ENCODE results near the gene FLVCR1.
"Not testable (repeated sequence)": the region's sequence is repeated elsewhere in the genome, so short reads cannot be mapped to it uniquely, and the experiment has no call there.

FLVCR1 gene

DNA sequence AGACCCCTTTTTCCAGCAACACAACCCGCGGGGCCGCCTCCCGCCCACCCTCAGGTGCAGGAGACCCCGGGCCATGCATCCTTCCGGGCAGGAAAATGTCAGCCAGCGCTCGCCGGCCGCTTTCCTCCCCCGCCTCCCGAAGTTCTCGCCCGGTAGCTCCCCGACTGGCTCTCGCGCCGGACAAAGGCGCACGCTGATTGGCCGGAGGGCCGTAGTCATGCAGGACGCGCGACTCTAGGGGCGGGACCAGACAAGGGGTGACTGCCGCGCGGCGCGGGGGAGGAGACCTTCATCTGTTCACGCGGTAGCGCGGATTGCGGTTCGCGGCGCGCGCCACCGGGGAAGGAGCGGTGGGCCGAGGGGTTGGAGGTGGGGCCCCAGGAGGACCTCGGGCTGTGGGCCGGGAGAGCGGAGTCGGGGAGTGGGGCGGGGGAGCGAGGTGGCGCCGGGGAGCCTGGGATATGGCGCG, at the start of gene FLVCR1:
FLVCR1 (plus strand) TSS at position 284 of the 469 bp plus-strand sequence; CDS start at position 462, 178 bp downstream.
- DNase-seq = peak; percentile 94 to 98

DNA sequence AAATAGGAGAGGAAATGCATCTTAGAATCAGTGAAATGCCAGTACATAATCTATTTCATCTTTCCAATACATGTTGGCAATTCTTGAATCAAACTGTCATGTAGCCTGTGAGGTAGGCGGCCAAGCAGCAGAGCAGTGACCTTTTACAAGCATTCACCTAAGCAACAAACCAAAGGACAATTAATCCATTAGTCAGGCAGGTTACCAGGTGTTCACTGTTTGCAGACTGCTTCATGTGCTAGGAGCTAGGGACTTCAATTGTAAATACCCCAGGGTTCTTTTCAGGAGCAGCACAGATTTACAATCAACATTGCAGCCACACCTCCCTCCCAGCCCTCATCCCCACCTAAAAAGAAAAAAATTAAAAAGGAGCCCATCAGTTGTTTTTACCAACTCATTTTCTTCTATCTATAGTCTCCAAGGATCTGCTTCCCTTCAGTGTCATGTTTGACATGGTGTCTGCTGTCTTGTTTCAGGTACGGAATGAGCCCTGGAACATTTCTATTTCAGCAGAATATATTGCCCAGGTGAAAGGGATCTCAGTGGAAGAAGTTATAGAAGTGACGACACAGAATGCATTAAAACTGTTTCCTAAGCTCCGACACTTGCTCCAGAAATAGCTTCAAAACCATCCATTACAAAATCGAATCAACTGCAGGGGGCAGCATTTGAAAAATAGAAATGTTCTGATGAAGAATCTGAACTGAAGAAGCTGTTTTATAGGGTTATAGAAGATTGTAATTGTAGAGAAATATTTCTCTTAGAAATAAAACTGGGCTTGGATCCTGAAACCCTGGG, 43.3 kb upstream of the FLVCR1 start:
- peak in 1 of 2 experiments; percentile 14 for DNase-seq

DNA sequence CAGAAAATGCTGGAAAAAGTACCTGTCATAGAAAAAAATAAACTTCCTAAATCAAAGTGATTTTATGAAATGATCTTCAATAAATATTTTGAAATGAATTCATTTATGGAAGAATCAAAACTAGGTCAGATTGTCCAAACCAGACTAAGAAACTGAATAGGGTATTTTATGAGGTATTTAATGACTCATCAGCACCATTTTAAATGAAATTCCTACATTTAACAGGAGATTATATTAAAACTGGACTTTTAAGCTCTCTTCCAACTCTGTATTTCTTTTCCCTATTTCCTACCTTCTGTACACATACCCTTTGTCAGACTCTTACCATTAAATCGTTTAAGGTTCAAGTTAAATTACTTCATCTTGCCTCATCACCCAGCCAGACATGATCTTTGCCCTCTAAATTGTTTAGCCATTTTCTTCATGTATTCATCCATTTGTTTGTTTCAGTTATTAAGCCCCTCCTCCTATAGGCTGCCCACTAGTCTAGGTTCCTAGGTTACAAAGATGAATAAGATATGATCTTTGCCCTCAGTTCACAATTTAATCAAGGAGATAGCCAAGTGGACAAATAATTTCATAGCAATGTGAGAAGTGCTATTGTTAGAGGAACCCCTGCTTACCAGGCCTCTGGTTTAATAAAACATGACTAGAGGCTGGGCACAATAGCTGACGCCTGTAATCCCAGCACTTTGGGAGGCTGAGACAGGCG, 41.4 kb upstream of the FLVCR1 start:
- no peak for DNase-seq

DNA sequence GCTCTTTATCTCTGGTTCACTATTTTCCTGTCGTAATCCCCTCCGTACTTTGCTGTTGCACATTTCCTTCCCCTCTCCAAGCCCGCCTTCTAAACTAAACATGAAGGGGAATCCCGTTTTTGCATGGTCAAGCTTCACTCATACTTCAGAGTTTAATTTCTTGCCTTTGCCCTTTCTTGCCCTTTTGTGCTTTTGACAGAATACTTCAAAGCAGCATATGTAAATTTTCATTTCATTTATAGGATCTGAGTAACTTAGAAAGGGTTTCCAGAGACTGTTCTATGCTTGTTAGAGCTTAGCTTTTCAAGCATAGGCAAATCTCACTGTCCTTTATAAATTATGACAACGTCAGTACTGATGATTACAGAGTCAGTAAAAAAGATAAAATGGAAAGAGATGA, 38.3 kb upstream of the FLVCR1 start:
- peak in 1 of 2 experiments; percentile 37 for DNase-seq

DNA sequence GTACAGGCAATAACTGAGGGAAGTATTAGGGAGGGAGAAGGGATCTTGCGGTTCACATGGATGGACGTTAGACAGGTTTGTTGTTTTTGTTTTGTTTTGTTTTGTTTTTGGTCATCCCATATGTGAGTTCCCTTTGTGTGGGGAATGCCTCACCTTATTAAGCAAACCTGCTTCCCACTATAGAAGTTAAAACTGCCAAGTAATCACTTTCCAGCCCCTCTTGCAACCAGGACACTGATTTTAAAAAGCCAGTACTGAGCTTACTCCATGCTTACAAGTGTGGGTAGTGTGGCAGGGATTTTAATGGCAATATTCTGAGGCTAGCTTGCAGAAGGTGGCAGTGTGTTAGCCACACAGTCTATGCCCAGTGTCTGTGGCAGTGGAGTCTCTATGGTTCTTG, 37.1 kb upstream of the FLVCR1 start:
- no peak for DNase-seq

DNA sequence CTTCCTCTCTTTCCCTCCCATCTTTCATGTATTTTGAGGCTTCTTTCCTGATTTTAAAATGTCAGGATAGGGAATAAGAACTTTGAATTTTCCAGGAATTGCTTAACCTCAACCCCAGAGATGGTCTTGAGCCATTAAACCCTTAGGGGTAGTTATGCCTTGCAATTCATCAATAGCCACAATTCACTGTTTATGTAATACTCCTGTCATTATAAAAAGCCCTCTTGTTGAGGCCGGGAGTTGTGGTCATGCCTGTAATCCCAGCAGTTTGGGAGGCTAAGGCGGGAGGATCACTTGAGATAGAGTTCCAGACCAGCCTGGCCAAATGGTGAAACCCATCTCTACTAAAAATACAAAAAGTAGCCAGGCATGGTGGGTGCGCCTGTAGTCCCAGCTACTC, 35.1 kb upstream of the FLVCR1 start:
- DNase-seq = no peak

DNA sequence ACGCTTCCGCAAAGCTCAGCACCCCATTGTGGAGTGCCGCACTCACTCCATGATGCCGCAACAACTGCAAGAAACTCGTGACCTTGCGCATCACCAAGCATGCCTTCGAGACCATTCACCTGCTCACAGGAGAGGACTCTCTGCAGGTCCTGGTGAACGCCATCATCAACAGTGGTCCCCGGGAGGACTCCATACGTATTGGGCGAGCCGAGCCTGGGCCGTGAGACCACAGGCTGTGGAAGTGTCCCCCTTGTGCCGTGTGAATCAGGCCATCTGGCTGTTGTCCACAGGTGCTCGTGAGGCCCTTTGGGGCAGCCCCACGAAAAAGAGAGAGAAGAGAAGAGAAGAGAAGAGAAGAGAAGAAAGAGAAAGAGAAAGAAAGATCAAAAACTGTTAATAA, 33.9 kb upstream of the FLVCR1 start:
- no peak for DNase-seq

DNA sequence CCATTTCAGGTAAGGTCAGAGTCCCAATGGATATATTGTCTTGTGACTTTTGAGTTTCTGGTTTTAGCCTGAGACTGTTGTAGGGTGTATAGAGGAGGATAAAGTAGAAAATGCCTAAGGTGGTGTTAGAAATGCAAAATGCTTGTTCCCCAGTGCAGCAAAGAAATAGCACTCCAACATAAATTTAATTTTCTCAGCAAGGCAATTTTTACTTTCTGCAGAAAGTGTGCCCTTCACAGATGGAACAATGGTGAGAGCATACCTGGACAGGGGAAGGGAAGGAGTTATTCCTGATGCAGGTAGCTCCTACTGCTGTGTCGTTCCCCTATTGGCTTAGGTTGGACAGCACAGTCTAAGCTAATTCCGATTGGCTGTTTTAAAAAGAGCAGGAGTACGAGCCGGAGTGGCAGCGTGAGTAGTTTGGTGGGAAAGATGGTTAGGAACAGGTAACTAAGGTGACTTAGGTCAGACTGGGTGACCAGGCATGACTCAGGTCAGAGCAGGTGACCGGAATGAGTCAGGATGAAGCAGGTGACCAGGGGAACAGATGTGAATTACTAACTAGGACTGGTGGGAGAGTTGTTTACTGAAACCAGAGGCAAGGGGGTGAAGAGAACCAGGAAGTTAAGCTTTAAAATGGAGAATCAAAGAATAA, 32.1 kb upstream of the FLVCR1 start:
- DNase-seq = no peak

DNA sequence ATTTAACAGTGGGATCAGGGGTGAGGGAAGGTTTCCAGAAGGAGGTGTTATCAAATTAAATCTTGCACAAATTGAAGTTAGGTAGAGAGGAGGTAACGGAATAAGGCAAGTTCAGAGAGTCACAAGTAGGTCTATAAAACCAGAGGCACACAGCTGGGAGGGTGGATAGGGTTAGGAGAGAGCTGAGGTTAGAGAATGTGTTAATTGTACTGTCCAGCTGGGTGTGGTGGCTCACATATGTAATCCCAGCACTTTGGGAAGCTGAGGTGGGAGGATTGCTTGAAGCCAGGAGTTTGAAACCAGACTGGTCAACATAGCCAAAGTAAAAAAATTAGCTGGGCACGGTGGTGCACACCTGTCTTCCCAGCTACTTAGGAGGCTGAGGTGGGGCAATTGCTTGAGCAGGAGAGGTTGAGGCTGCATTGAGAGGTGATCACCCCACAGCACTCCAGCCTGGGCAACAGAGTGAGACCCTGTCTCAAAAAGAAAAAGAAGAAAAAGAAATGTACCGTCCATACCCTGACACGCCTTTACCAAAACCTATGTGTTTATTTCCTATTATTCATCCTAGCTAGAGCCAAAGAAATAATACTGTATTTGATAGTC, 30.8 kb upstream of the FLVCR1 start:
- no peak for DNase-seq

DNA sequence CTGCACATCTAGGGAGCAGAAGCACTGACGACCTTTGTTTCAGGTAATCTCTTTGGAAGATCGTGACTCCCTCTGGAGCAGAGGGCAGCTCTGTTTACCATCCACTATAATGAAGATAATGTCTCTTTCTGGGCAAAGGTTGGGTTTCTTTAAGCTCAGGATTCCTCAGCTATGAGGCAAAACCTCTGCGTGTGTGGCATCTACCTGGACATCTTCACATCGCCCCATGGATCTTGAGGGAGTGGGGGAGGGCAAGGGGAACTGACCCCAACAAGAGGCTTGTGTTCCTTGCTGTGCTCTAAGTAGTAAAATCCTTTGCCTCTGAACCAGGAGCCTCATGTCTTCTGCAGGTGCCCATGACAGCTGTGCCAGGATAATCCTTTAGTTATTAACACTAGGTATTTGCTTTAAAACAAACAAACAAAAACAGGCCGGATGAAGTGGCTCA, 30.2 kb upstream of the FLVCR1 start:
- no peak for DNase-seq

DNA sequence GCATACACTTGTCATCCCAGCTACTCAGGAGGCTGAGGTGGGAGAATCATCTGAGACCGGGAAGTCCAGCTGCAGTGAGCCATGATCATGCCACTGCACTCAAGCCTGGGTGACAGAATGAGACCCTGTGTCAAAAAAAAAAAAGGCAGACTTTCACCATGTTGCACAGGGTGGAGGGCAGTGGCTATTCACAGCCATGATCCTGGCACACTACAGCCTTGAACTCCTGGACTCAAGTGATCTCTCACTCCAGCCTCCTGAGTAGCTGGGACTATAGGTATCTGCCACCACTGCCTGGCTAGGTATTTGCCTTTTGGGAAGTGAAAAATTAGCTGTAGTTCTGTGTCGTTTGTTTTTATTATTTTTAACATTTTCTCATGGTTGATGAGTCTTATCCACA, 29.7 kb upstream of the FLVCR1 start:
- DNase-seq = no peak

DNA sequence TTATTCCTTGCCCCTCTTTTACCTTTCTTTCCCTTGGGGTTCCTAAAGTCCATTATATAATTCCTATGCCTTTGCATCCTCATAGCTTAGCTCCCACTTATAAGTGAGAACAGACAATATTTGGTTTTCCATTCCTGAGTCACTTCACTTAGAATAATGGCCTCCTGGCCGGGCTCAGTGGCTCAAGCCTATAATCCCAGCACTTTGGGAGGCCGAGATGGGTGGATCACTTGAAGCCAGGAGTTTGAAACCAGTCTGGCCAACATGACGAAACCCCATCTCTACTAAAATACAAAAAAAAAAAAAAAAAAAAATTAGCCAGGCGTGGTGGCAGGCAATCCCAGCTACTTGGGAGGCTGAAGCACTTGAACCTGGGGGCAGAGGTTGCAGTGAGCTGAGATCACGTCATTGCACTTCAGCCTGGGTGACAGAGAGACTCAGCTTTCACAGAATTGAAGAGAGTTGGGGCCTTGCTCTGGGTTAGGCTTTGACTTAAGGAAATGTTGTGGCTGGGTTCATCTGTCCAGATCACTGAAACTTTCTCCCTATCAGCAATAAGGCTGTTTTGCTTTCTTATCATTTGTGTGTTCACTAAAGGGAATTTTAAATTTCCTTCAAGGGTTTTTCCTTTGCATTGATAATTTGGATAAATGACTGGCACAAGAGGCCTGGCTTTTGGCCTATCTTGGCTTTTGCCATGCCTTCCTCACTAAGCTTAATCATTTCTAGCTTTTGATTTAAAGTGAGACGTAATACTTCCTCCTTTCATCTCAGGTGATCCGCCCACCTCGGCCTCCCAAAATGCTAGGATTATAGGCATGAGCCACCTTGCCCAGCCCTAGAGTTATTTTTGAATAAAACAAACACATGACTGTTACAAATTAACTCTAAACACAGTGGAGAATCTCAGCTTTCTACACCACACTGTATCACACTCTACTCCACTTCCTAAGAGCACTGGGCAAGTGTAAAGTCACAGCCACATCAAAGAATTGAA, 24.6 kb upstream of the FLVCR1 start:
- DNase-seq = not testable (repeated sequence)

DNA sequence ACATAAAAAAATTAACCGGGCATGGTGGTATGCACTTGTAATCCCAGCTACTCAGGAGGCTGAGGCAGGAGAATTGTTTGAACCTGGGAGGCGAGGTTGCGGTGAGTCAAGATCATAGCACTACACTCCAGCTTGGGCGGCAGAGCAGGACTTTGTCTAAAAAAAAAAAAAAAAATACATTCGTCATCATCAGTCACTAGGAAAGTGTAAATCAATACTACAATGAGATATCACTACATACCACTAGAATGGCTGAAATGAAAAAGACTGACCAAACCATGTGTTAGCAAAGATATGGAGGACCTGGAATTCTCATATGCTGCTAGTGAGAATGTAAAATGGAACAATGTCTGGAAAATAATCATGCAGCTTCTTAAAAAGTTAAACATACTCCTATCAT, 19.9 kb upstream of the FLVCR1 start:
- no peak for DNase-seq

DNA sequence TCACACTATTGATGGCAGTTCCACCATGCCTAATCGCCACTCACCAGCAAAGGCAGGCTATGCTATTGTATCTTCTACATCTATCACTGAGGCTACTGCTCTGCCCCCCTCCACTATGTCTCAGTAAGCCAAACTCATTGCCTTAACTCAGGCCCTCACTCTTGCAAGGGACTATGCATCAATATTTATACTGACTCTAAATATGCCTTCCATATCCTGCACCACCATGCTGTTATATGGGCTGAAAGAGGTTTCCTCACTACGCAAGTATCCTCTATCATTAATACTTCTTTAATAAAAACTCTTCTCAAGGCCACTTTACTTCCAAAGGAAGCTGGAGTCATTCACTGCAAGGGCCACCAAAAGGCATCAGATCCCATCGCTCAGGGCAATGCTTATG, 13.6 kb upstream of the FLVCR1 start:
- not testable (repeated sequence) for DNase-seq

DNA sequence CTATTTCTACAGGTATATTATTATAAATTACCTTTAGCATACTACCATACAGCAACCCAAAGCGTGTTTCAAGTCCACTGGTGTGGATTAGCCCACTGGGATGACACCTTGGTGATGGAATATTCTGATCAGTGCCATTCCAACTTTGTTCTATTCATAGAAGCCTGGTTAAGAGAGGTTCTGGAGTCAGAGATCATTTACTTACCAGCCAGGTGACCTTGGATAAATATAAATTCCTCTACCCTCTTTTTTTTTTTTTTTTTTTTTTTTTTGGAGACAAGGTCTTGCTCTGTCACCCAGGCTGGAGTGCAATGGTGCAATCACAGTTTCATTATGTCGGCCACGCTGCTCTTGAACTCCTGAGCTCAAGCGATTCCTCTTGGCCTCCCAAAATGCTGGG, 10.5 kb upstream of the FLVCR1 start, which contains the start of gene SPATA45:
SPATA45 (minus strand) TSS at position 101 of the 400 bp plus-strand sequence. CDS start 11,500 bp downstream, outside the sequence.
- no peak for DNase-seq

DNA sequence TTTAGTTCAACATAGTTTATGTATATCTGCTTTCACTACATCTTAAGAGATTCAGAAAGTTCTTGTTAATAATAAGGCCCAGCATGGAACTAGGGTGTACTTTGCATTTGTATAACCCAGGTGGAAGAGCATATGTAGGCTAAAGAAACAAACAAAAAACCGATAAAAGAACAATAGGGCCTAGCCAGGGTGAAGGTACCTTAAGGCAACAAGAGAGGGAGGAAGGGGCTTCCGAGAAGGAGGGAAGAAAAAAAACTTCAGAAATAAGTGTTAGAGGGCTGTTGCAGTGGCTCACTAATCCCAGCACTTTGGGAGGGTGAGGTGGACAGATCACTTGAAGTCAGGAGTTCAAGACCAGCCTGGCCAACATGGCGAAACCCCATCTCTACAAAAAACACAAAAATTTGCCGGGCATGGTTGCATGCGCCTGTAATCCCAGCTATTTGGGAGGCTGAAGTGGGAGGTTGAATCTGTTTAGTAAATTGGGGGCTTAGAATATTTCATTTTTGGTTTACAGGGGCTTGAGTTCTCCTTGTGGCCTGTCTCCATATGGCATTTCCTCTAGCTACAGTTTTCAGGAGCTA, 5.9 kb upstream of the FLVCR1 start:
- DNase-seq = no peak

DNA sequence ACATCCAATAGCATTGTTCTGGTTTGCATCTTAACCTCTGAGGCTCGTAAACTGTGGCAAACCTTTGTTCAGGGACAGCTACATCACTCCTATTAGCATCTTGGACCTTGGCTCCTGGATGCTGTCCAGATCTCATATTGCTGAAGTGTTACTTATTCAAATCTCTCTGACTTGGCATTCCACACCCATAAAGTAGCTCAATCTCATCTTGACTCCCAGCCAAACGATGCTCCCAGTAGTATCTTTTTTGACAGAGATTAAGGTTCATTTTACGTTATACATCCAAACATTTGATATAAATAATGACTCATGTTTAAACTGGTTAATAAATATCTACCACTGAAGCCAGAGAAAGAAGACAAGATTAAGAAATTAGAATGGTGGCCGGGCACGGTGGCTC, 4.4 kb upstream of the FLVCR1 start:
- no peak for DNase-seq

DNA sequence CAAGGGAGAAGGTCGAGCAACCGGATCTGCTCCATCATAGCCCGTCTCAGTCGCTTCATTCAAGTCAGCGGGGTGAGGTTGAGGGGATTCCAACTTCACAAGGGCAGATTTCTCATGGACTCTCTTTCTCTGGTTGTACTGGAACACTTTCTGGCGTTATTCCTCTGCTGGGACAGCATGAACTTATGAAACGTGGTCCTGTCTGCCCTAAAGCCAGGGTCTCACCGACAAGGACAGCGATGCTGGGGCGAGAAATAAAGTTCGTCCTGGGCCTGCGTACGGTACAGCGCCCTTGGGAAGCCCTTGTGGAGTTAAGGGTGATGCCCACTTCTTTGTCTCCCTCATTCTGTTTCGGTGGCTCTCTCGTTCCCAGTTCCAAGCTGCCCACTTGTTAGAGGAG, 1.3 kb upstream of the FLVCR1 start:
- no peak for DNase-seq

DNA sequence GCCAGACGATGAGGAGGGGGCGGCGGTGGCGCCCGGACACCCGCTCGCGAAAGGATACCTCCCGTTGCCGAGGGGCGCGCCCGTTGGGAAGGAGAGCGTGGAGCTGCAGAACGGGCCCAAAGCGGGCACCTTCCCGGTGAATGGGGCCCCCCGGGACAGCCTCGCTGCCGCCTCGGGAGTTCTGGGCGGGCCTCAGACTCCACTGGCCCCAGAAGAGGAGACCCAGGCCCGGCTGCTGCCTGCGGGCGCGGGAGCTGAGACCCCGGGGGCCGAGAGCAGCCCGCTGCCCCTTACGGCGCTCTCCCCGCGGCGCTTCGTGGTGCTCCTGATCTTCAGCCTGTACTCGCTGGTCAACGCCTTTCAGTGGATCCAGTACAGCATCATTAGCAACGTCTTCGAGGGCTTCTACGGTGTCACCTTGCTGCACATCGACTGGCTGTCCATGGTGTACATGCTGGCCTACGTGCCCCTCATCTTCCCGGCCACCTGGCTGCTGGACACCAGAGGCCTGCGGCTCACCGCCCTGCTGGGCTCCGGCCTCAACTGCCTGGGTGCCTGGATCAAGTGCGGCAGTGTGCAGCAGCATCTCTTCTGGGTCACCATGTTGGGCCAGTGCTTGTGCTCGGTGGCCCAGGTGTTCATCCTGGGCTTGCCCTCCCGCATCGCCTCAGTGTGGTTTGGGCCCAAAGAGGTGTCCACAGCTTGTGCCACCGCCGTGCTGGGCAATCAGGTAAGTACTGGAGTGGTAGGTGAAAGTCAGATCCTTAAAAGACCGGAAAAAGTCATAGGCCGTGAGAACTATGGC, 588 bp downstream of the FLVCR1 start:
- peak in 1 of 2 experiments; percentile 23 for DNase-seq
